ENCODE results near the gene DNAJB13.

DNAJB13 gene

DNA sequence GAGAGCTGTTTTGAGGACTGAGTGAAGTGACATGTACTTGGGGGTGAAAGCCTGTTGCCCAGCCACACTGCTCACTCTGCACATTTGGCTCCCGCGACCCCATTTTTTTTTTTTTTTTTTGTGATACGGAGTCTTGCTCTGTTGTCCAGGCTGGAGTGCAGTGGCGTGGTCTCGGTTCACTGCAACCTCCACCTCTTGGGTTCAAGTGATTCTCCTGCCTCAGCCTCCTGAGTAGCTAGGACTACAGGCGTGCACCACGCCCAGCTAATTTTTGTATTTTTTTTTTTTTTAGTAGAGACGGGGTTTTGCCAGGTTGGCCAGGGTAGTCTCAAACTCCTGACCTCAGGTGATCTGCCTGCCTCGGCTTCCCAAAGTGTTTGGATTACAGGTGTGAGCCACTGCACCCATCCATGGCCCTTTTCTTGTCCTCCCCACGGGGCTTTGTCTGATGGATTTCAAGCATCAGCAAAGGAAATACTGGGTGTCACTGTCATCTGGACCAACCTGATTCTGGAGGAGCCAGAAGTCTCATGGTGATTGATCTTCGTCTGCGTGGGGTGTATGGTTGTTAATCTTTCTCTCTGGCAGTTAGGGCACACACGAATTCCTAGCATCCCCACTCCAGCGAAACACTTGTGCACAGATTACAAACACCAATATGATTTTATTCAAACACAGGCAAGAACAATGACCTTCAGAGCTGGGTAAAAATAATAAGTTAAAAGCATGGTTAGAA, 61.4 kb downstream of the DNAJB13 start:
- no peak for TF ChIP-seq EZH2 (optimal IDR thresholded peaks at IDR 0.05; ENCODE audit: low read depth, low read length)
- TF ChIP-seq, protein P1, sequence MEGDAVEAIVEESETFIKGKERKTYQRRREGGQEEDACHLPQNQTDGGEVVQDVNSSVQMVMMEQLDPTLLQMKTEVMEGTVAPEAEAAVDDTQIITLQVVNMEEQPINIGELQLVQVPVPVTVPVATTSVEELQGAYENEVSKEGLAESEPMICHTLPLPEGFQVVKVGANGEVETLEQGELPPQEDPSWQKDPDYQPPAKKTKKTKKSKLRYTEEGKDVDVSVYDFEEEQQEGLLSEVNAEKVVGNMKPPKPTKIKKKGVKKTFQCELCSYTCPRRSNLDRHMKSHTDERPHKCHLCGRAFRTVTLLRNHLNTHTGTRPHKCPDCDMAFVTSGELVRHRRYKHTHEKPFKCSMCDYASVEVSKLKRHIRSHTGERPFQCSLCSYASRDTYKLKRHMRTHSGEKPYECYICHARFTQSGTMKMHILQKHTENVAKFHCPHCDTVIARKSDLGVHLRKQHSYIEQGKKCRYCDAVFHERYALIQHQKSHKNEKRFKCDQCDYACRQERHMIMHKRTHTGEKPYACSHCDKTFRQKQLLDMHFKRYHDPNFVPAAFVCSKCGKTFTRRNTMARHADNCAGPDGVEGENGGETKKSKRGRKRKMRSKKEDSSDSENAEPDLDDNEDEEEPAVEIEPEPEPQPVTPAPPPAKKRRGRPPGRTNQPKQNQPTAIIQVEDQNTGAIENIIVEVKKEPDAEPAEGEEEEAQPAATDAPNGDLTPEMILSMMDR (IDR thresholded peaks at IDR 0.05; ENCODE audit: low read length), result no peak
- no peak for TF ChIP-seq EZH2phosphoT487 (IDR thresholded peaks at IDR 0.05; ENCODE audit: low read length)
- no peaks in the 10 kb centered on the region for H3K9me2 ChIP-seq (replicated peaks; ENCODE audit: insufficient read depth, low read length)
- H3K9ac ChIP-seq (ENCODE audit: low read length), result no peak overlapping the region

DNA sequence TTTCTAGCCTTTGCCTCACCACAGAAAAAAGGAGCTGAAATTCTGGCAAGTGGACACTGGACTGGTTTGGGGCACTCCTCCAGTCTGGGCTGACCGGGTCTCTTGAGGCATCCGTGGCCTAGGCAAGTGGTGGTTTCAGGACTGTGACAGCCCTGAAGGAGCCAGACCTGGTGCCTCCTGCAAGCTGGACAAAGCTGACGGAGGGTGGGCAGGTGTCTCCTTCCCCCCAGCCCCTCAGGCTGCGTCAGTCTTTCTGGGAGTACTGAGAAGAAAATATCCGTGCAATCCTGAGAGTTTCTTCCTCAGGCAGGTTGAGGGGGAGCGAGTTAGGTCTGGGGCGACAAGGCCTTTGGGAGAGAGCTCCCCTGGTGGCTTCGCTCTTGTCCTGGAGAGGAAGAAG, 62.3 kb downstream of the DNAJB13 start:
- no peaks in the 10 kb centered on the region for H3K9me3 ChIP-seq (replicated peaks; ENCODE audit: insufficient read depth, low read length)
- H3K9me2 ChIP-seq (replicated peaks; ENCODE audit: insufficient read depth, low read length), result no peaks in the 10 kb centered on the region
- H3K36me3 ChIP-seq (replicated peaks; ENCODE audit: insufficient read depth, low read length), result no peaks in the 10 kb centered on the region
- H4K20me1 ChIP-seq (ENCODE audit: insufficient read depth, low read length), result no peaks in the 10 kb centered on the region
- no peak overlapping the region for H3K9ac ChIP-seq (ENCODE audit: low read length)
- no peak overlapping the region for H3K4me3 ChIP-seq (ENCODE audit: low read length)
- no peak overlapping the region for H3K27ac ChIP-seq (ENCODE audit: low read length)
- DNase-seq, result no peak
- H3K4me2 ChIP-seq (ENCODE audit: low read depth, low read length), result no peak overlapping the region
- H3K79me2 ChIP-seq (ENCODE audit: low read length), result no peaks in the 10 kb centered on the region
- TF ChIP-seq, protein P1 (IDR thresholded peaks at IDR 0.05; ENCODE audit: low read length), result no peak
- TF ChIP-seq EZH2phosphoT487 (IDR thresholded peaks at IDR 0.05; ENCODE audit: low read length) (no peak), EZH2 (optimal IDR thresholded peaks at IDR 0.05; ENCODE audit: low read depth, low read length) (no peak)
- H3K4me1 ChIP-seq (ENCODE audit: low read length), result peaks cover 19% of the 10 kb centered on the region
- no peak overlapping the region for H2AFZ ChIP-seq (ENCODE audit: low read length)
- H3F3A ChIP-seq (ENCODE audit: insufficient read depth, low read length), result peaks cover 13% of the 10 kb centered on the region
- H3K27me3 ChIP-seq (replicated peaks; ENCODE audit: insufficient read depth, low read length), result no peaks in the 10 kb centered on the region

More for the DNA sequence above, 61.4 kb downstream of the DNAJB13 start:
- H3F3A ChIP-seq (ENCODE audit: insufficient read depth, low read length), result peaks cover 13% of the 10 kb centered on the region
- H2AFZ ChIP-seq (ENCODE audit: low read length), result no peak overlapping the region
- no peaks in the 10 kb centered on the region for H3K36me3 ChIP-seq (replicated peaks; ENCODE audit: insufficient read depth, low read length)
- no peak for DNase-seq
- H3K4me1 ChIP-seq (ENCODE audit: low read length), result peaks cover 19% of the 10 kb centered on the region
- H3K9me3 ChIP-seq (replicated peaks; ENCODE audit: insufficient read depth, low read length), result no peaks in the 10 kb centered on the region
- H3K79me2 ChIP-seq (ENCODE audit: low read length), result no peaks in the 10 kb centered on the region
- H3K27ac ChIP-seq (ENCODE audit: low read length), result no peak overlapping the region
- H3K4me3 ChIP-seq (ENCODE audit: low read length), result no peak overlapping the region
- H3K4me2 ChIP-seq (ENCODE audit: low read depth, low read length), result no peak overlapping the region
- H4K20me1 ChIP-seq (ENCODE audit: insufficient read depth, low read length), result no peaks in the 10 kb centered on the region
- H3K27me3 ChIP-seq (replicated peaks; ENCODE audit: insufficient read depth, low read length), result no peaks in the 10 kb centered on the region

DNA sequence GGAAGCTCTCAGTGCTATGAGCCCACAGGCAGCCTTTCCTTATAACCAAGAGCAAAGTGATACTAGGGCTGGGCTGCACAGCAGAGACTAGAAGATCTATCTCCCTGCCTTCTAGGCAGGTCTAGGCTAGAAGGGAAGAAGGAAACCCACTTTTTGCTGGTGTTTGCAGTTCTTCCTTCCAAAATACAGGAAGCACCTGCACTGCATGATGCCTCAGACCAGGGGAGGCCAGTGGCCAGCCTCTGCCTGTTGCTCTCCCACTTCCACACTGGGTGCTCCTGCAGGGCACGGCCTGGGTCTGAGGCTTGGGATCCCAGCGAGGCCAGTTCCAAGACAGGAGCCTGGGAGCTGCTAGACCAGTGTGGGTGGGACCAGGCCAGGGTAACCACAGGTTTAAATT, 64.1 kb downstream of the DNAJB13 start:
- TF ChIP-seq EZH2 (optimal IDR thresholded peaks at IDR 0.05; ENCODE audit: low read depth, low read length) (no peak), EZH2phosphoT487 (IDR thresholded peaks at IDR 0.05; ENCODE audit: low read length) (no peak)
- TF ChIP-seq, protein P1 (IDR thresholded peaks at IDR 0.05; ENCODE audit: low read length), result no peak
- Histone ChIP-seq H3K4me2 (ENCODE audit: low read depth, low read length) (peak overlapping the region; percentile 11; the same call in 1 of the 2 replicates), H3K9me2 (replicated peaks; ENCODE audit: insufficient read depth, low read length) (no peaks in the 10 kb centered on the region), H2AFZ (ENCODE audit: low read length) (peak overlapping the region; percentile 29; the same call in 1 of the 2 replicates), H3F3A (ENCODE audit: insufficient read depth, low read length) (peaks cover 13% of the 10 kb centered on the region), H3K36me3 (replicated peaks; ENCODE audit: insufficient read depth, low read length) (no peaks in the 10 kb centered on the region), H3K27ac (ENCODE audit: low read length) (peak overlapping the region; percentile 65), H3K9me3 (replicated peaks; ENCODE audit: insufficient read depth, low read length) (no peaks in the 10 kb centered on the region), H3K27me3 (replicated peaks; ENCODE audit: insufficient read depth, low read length) (no peaks in the 10 kb centered on the region), H3K79me2 (ENCODE audit: low read length) (no peaks in the 10 kb centered on the region), H4K20me1 (ENCODE audit: insufficient read depth, low read length) (no peaks in the 10 kb centered on the region), H3K9ac (ENCODE audit: low read length) (no peak overlapping the region), H3K4me3 (ENCODE audit: low read length) (no peak overlapping the region), H3K4me1 (ENCODE audit: low read length) (peaks cover 19% of the 10 kb centered on the region)
- peak; percentile 72 for DNase-seq
